NCI-H2196 treated with DMSO at 0.1 percent for 48 hours (cell line): ENCODE data around the gene LGR6.
"Not testable (repeated sequence)": the region's sequence is repeated elsewhere in the genome, so short reads cannot be mapped to it uniquely, and the experiment has no call there.

ENCODE experiments used
- DNase-seq: peaks from one replicate; lab custom pipeline; 2025; ENCODE audit not compliant: unreplicated experiment; lab: John Stamatoyannopoulos, UW

The LGR6 gene

DNA sequence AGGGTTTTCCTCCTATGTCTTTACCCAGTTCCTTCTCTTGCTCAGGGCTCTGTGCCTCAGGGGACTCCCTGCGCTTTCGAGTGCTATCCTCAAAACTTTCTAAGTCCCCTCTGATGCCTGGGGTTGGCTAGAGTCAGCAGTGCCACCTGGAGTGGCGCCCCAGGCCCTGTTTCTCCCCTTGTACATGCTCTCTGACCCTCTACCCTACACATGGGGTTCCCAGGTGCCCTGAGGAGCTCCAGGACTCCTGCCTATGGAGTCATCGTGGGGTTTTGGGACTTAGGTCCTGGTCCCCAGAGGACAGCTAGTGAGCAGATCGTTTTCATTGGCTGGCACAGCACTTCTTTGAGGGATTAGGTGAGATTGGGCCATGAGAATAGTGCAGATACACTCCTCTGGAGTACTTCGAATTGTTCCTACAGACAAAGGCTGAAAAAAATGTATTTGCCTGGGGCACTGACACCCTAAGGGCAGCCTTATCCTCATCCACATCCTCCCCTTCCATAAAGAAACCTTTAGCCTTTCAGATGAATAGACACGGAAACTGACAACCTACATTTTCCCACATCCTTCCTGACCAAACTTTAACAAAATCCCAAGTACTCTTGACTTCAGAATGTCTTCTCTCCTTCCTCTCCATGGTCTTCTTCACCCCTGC lies 41.5 kb downstream of the LGR6 start:
- DNase-seq, result no peak

DNA sequence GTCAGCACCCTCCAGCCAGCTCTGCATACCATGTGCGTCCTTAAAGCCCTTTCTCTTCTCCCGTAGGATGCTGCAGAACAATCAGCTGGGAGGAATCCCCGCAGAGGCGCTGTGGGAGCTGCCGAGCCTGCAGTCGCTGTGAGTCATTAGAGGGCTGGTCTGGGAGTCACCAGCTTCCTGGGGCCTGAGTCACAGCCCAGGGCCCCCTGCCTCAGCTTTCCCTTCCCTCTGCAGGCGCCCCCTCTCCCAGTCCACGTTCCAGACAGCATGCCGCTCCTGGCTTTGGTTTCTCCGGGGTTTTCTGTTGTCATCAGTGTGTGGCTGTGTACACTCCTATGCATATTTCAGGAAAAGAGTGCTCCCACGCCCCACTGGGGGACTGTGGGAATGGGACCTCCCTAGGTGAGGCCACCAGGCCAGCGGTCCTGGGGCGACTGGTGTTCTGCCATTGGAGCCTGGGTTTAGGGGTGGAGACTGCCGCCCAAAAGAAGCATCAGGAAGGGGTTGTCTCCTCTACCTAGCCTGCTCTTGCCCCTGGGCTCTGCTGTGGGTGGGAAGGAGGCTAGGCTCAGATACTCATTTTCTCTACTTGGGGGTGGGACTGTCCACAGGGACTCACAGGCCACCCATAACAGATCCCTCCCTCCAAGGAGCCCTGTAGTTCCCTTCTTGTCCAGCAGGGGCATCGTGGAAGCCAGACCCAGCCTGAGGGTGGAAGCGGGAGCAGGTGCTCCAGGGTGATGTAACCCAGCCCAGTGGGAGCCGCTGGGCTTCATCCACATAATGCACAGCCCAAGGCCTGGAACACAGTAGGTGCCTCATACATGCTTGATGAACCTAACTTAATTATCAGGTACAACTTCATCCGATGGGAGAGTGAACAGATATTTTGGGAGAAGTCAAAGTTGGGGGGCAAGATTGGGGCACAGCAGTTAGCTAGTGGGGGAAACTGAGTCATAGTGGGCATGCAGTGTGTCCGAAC lies 42.5 kb downstream of the LGR6 start:
- peak; percentile 43 for DNase-seq

DNA sequence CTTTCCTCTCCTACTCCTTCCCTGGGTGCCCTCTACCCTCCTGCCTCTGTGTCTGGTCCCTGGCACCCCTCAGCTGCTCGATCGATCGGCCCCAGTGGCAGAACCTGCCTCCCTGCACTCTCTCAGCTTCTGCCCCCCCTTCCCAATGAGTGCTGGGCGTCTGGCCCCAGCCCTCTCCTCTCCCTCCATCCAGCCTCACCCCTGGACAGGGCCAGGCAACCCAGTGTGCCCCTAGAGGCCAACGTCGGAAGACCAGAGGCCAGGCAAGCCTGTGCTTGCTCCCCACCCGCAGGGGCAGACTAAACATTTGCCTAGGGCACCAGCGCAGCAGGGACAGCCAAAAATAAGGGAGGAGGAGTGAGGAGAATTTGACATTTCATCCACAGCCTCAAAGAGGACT lies 43.5 kb downstream of the LGR6 start:
- peak; percentile 52 for DNase-seq

DNA sequence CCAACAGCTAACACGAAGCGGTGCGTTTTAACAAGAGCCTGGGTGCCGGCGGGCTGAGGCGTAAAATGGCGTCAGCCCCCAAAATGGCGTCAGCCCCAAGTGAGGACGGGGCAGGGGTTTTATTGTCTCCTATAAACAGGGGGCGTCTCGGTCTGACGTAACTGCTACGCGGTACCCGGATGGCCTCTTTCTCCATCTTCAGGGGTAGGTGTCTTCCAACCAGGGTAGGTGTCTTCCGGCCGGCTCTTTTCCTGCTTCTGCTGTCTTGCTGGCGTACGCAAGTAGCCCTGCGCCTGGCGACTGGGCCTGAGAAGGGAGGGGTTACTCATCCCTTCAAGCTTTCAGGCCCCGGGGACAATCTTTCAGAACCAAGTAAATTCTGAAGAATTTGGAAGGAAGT lies 45.3 kb downstream of the LGR6 start:
- no peak for DNase-seq

DNA sequence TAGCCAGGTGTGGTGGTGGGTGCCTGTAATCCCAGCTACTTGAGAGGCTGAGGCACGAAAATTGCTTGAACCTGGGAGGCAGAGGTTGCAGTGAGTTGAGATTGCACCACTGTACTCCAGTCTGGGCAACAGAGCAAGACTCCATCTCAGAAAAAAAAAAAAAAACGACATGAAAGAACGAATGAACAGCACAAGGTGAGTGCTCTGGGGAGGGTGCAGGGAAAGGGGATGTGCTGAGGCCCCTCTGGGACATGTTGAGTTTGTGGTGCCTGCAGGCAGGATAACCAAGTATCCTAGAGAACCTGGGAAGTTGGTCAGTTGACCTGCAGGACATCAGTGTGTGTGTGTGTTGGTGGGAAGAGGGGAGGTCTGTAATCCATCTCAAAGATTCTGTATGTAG lies 46.6 kb downstream of the LGR6 start:
- not testable (repeated sequence) for DNase-seq

DNA sequence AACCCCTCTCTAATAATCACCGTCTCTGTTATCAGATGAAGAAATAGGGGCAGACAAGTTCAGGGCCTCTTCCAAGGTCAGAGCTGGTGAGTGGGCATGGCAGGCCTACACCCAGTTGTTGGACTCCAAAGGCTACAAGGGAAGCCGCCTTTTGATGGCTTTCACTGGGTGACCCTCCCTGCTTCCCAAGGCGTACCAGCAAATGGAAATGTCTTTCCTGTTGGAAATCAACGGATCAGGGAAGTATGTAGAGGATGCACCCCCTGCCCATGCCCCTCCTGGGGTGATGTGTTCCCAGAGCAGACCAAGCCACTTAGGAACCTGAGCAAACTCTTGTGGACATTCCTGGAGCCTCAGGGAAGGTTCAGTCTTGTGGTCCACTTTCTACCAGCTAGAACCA lies 47.4 kb downstream of the LGR6 start:
- DNase-seq, result no peak

DNA sequence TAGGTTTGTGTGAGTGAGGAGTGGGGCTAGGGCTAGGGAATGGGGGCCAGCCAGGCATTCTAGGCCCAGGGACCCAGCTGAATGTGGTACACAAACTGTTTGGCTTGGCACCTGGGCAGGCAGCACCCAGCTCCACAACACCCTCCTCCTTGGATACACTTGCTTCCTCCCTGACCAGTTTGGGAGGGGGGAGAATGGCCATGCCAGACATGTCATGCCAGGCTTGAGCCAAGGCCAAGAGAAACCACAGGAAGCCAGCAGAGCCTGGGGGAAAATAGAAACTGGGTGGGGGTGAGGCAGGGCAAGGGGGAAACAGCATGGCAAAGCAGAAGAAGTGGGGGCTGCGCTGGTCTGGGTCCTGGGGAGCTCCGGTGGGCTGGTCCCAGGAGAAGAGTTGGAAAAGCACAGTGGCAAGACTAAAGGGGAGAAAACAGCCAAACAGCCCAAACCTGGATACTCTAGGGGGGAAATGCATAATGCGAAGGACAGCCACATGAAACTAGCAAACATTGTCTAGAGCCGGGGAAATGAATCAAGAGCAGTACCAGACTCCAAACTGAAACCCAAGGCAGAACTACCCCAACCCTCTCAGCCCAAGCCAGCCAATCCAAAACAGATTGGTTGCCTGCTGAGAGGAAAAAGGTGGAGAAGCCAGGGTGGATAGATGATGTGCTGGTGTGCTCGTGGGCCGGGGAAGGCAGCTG lies 47.9 kb downstream of the LGR6 start:
- peak; percentile 63 for DNase-seq

DNA sequence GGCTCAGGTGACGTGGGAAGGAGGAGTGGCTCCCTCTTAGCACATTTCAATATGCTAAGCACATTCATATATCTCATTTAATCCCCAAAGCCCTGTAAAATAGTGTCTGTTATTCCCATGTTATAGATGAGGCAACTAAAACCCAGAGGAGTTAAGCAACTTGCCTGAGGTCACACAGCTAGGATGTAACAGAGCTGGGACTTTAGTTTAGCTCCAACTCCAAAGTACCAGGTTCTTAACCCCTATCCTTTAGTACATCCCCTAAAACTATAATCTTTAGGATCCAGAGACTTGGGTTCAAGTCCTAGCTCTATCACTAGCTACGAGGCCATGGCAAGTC lies 48.5 kb downstream of the LGR6 start:
- DNase-seq, result no peak

DNA sequence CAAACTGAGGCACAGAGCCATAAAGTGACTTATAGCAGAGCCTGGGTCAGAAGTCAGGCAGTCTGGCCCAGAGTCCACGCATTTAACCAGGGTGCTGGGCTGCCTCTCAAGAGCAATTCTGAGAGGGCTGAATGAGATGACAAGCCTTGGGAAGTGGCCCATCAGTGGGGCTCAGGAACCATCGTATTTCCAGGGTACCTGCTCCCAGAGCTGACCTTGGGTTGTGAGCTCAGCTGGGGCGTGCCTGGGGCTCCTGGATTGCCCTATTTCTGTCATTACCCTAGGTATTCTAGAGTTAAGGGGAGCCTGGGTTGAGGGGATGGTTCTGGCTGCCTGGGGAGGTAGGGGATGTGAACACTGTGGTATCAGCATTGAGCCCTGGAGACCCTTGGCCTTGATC lies 49.4 kb downstream of the LGR6 start:
- no peak for DNase-seq

DNA sequence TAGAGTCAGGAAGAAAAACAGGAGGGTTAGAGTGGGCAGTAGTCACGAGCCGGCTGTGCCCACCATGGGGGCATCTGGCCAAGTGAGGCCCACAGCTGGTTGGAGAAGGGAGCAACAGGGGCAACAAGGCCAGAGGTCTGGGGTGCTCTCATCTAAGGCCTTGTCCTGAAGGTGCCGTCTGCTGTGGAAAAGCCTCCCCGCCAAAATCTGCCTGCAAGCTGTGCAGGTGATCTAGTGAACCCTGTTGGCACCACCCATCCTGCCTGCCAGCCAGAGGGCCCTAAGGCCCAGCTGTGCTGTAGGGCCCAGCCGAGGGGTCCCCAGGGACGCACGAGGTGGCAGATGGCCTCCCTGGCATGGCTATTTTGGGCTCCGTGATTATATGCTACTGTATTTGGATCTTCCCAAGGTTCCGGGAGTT lies 51.3 kb downstream of the LGR6 start:
- DNase-seq, result no peak

DNA sequence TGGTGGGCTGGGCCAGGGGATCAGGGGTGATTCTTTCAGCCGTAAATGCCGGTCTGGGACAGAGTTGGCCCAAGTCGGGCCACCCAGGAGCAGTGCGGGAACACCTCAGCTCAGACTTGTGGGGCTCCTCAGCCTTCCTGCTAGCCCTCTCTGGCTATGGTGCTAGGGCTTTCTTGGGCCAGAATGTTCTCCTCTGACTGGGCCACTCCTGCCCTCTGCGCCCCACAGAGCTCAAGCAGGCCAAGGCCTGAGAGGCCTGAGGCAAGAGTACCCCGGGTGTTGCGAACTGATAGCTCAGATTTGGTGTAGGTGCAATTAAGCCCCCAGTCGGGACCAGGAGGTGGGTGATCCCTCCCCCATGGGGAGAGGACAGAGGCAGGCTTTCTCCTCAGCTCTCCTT lies 51.8 kb downstream of the LGR6 start:
- no peak for DNase-seq

DNA sequence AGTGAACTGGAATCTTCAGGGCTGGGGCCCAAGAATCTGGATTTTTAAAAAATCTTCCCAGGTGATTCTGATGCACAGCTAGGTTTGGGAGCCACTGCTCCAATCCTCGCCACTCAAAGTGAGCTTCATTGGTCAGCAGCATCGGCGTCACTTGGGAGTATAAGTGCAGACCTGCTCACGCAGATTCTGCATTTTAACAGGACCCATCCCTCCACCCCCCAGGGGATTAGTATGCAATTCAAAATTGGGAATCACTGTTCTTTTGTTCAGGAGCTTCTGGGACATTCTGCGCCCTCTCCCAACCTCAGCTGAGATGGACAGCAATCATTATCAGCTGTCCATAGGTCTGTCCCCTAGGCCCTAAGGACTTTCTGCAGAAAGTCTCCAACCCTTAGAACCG lies 53.5 kb downstream of the LGR6 start:
- DNase-seq, result no peak

DNA sequence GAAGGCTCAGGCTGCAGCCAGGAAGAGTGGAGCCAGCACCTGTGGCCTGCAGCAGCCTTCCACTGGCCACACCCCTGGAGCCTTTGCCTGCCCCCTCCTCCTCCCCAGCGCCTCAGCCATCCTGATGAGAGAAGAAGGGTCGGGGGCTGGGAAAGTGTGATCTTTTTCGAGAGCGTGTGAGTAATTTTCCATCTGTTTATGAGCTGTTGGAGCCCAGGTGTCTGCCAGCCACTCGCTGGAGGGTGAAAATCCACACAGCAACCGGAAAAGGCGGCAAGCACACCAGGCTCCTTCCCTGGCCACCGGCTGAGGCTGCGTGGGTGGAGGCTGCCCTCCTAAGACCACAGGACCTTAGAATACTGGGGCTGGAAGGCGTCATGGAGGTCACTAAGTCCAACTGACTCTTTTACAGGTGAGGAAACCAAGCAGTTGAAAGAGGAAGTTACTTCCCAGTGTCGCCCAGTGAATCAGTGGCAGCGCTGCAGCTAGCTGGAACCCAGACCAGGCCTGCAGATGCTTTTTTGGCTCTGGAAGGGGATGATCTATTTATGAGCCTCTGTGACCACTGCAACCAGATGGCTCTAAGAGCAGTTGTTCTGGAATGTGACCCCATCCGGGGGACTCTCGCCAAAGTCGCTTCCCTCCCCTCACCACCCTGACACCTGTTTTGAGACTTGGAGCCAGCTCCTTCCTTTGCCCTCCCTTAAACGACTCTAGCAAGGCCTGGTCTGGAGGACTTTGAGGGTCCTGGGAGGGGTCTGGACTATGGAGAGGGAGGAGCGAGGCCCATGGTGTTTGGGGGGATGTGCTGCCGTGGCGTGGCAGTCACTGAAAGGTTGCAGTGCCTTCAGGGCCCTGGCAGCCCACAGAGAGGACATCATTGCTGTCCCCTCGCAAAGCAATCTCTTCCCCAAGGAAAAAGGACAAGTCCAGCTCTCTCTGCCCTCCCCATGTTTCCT lies 54.5 kb downstream of the LGR6 start:
- no peak for DNase-seq

DNA sequence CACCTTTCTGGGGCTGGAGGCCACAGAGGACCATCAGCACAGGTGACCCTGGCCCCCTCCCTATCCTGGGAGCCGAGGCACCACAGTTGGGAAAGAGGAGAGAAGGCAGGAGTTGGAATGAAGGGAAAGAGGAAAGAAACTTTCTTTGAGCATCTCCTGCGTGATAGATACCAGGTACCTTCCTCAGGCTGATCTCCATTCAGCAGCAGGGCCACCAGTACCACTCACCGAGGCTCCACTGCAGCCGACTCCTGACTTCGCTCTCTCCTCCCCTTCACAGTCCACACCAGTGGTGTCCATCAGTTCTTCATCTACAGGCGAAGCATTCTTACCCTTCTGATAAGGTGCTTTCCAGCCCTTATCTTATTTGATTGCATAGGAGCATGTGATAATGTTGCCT lies 55.3 kb downstream of the LGR6 start:
- DNase-seq, result no peak

DNA sequence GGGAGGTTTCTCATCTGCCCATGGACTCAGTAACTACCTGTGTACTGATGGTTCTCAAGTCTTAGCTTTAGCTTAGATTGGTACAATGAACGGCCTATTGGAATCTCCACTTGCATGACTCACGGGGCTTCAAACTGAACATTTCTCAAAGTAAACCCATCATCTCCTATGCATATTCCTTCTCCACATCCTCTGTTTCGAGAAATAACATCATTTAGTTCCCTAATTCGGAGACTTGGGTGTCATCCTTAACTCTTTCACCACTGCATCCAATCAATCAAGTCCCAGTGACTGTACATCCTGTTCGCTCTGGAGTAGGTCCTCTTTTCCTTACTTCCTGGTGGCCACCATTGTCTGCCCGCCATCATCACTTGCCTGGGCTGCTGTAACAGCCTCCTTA lies 55.8 kb downstream of the LGR6 start:
- no peak for DNase-seq

DNA sequence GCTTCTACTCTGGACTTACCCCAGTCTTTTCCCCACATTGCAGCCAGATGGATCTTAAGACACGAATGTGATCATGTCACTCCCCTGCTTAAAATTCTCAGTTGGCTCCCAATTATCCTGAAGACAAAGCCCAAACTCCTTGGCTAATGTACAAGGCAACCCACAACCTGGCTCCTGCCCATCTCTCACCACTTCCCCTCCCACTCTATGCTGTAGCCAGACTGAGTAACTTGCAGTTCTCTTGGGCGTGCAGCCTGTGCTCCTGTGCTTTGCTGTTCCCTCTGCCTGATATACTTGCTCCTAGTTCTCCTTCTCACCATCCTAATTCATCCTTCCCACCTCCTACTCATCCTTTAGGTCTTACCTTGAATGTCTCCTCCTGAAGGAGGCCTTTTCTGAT lies 56.2 kb downstream of the LGR6 start:
- no peak for DNase-seq

DNA sequence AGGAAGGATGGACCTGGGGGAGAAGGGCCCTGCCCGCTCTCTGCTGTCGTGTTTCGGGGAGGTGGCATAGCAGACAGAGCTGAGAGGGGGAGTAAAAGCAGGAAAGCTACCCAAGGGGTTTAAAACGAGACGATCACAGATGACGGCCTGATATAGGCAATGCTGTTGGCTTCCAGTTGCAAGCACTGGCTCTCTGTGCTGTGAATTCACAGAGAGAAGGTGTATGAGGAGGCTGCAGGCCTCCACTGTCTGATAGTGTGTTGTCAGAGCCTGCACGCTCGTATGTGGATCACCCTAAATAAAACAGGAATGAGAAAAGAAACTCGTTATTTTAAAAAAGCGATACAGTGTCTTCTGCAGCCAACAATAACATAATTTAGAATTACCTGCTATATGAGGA lies 57.4 kb downstream of the LGR6 start:
- DNase-seq, result no peak

DNA sequence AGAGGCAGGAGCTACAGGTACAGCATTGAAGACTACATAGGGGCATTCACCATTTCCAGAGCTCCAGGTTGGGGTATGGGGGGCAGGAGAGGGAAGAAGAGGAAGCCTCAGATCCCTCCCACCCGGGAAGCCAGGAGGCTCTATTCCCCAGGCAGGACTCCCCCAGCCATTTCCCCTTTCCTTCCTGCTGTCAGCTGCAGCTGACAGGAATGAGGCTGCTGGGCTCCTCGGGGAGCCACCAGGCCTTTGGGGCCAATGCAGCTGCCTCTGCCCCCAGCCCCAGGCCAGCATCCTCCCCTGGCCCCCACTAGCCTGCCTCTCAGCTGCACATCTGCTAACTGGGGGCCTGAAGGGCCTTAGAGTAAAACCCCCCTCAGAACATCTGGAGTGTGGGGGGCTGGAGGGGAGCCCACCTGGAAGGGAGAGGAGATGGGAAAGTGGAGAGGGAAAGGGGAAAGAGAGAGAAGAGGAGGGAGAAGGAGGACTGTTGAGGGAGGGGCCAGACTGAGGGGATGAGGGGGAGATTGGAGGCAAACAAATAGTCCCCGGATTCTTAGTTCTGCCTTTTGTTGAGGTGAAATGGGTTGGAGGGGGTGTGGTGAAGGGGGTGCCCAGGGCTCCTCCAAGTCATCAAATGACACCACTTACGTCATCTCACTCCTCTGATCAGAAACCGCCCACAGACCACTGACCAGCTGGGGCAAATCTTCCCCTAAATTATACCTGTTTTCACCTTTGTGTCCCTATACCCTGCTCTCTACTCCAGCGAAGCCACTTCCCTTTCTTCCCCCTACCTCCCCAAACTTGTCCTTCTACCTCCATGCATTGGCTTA lies 58.0 kb downstream of the LGR6 start:
- DNase-seq, result no peak

DNA sequence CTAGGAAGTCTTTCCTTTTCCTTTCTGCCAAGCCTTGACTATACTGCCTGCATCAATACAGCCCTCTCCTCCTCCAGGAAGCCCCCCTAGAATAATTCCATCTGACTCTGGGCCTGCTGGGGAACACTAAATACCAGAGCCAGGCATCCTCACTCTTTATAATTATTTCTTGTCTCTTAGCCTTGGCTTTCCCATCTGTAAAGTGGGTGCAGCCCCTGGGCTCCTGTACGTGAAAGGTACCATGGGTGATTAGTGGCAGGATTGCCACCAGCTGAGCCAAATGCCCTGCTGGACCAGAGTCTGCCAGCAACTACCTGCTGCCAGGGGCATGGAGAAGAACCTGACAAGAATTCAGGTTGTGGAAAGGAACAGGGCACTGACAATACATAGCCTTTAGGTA lies 58.7 kb downstream of the LGR6 start:
- no peak for DNase-seq
